Calu3 (cell line): ENCODE results near the gene SLC33A1. TPM values are rescaled to one million over a fixed set of nuclear protein-coding genes. Genes with fewer than 3 reads are reported as not detected.
A peak's percentile ranks its signal among the peaks of the same experiment; 100 is the strongest.

Experiments used
- Bru-seq: library from RNA; stranded (reverse); fragments of 400-500 nt; gene quantifications from one replicate; lab custom pipeline; 2021; lab: Mats Ljungman, UMichigan
- BruChase-seq, 2 experiments: library from RNA; stranded (reverse); fragments of 400-500 nt; gene quantifications; one replicate each; lab custom pipeline; 2021; lab: Mats Ljungman, UMichigan
- BruUV-seq: library from RNA; stranded (reverse); fragments of 400-500 nt; replicated peaks from 2 replicates; lab custom pipeline; 2021; lab: Mats Ljungman, UMichigan
- CTCF ChIA-PET: fragments of 300-600 bp; sonication (Branson Sonifier 250); formaldehyde crosslinking; loops from one replicate; lab custom pipeline; 2022; ENCODE audit warnings: antibody characterized with exemption; lab: Charles Lee
- DNase-seq: peaks from one replicate; pipeline ENCODE4 v3.0.0; 2022
- H3K27ac Mint-ChIP-seq: one replicate; pipeline ENCODE4 v1.8.0; 2022; ENCODE audit warnings: mixed read lengths; ENCODE audit not compliant: unreplicated experiment
- H3K27me3 Mint-ChIP-seq: one replicate; pipeline ENCODE4 v1.8.0; 2022; ENCODE audit warnings: mixed read lengths; ENCODE audit not compliant: unreplicated experiment
- H3K36me3 Mint-ChIP-seq: one replicate; pipeline ENCODE4 v1.8.0; 2022; ENCODE audit warnings: mild to moderate bottlenecking, moderate library complexity, mixed read lengths; ENCODE audit not compliant: insufficient read depth, unreplicated experiment
- H3K4me1 Mint-ChIP-seq: one replicate; pipeline ENCODE4 v1.8.0; 2022; ENCODE audit warnings: mild to moderate bottlenecking, low read depth, mixed read lengths; ENCODE audit not compliant: unreplicated experiment
- H3K4me3 Mint-ChIP-seq: one replicate; pipeline ENCODE4 v1.8.0; 2022; ENCODE audit warnings: mild to moderate bottlenecking, low read depth, moderate library complexity, mixed read lengths; ENCODE audit not compliant: unreplicated experiment
- H3K9me3 Mint-ChIP-seq: one replicate; pipeline ENCODE4 v1.8.0; 2022; ENCODE audit warnings: low read depth, mixed read lengths; ENCODE audit not compliant: unreplicated experiment
- CTCF ChIP-seq: fragments of 200-600 bp; IDR thresholded peaks from one replicate; pipeline ENCODE4 v1.8.0; 2022; ENCODE audit warnings: antibody characterized with exemption; ENCODE audit not compliant: unreplicated experiment
- intact Hi-C: fragments of 100-400 bp; cut with micrococcal nuclease; formaldehyde crosslinking; loops from one replicate; pipeline ENCODE4 v1.10.0; 2022; ENCODE audit not compliant: unreplicated experiment
- long read RNA-seq: library from polyadenylated mRNA; stranded (forward); transcript quantifications from one replicate; pipeline ENCODE4 v2.0.0, GENCODE V29; 2022
- total RNA-seq: library from RNA; stranded (reverse); gene quantifications from 2 replicates; pipeline ENCODE4 v1.2.3, GENCODE V29; 2022

Gene SLC33A1
- 61.6 and 72.0 TPM in 2 replicates for total RNA-seq
- Bru-seq, nascent RNA = percentile 84 among the genes with signal in this experiment
- BruChase-seq, experiment 1, labeled RNA remaining after a 6-hour chase = percentile 97 among the genes with signal in this experiment
- percentile 93 among the genes with signal in this experiment for BruChase-seq, experiment 2, labeled RNA remaining after a 2-hour chase
- long read RNA-seq, full-length matches to known transcripts = 72 of 86 reads
- long read RNA-seq, partial matches to known transcripts = 1 of 86 reads
- long read RNA-seq, other reads (novel, unspliced or antisense) = 13 of 86 reads

GRCh38 chr3:155854141-155854940 lies at the start of gene SLC33A1:
Gene SLC33A1 (minus strand): TSS chr3:155854427. CDS start chr3:155853997, 430 bp downstream.
- Mint-ChIP-seq H3K9me3 (no peaks in the 10 kb centered on the region), H3K36me3 (peaks cover 55% of the 10 kb centered on the region), H3K4me1 (peaks cover 16% of the 10 kb centered on the region), H3K4me3 (peak within 1 kb of the TSS; percentile 99), H3K27me3 (no peaks in the 10 kb centered on the region), H3K27ac (peak within 1 kb of the TSS; percentile 99)
- no peak for TF ChIP-seq CTCF
- intact Hi-C loops = loop anchor here (1.0 to 10.0 kb wide), 3 partner anchors 15 to 470 kb away; no protein-coding TSS in a partner anchor
- no TSS peak for BruUV-seq
- peak; percentile 100 for DNase-seq
- CTCF ChIA-PET = interaction anchor here (0.8 to 3.5 kb wide), 5 partner anchors 12 to 116 kb away, joined by 3 to 23 read pairs (median 5); partner anchors contain the start of genes C3orf33 and GMPS

GRCh38 chr3:155895379-155895900 lies 41.2 kb upstream of the SLC33A1 start:
- no TSS peak for BruUV-seq
- TF ChIP-seq CTCF = no peak
- Mint-ChIP-seq H3K27ac (no peak overlapping the region), H3K36me3 (peaks cover 50% of the 10 kb centered on the region), H3K4me3 (no peak overlapping the region), H3K4me1 (peaks cover 7% of the 10 kb centered on the region), H3K27me3 (no peaks in the 10 kb centered on the region), H3K9me3 (no peaks in the 10 kb centered on the region)
- intact Hi-C loops = no loop called here
- DNase-seq = no peak
- CTCF ChIA-PET = no interaction called here

GRCh38 chr3:155891321-155891720 lies 37.1 kb upstream of the SLC33A1 start:
- Mint-ChIP-seq H3K4me3 (no peak overlapping the region), H3K27ac (no peak overlapping the region), H3K9me3 (no peaks in the 10 kb centered on the region), H3K36me3 (peaks cover 28% of the 10 kb centered on the region), H3K27me3 (no peaks in the 10 kb centered on the region), H3K4me1 (peaks cover 42% of the 10 kb centered on the region)
- intact Hi-C loops = loop anchor here (2.0 kb wide), 1 partner anchor 41 kb away; no protein-coding TSS in a partner anchor
- CTCF ChIA-PET = interaction anchor here (0.7 kb wide), 2 partner anchors 50 to 345 kb away, joined by 4 to 7 read pairs; no protein-coding TSS in a partner anchor
- no peak for TF ChIP-seq CTCF
- no TSS peak for BruUV-seq
- no peak for DNase-seq

GRCh38 chr3:155890671-155891190 lies 36.5 kb upstream of the SLC33A1 start:
- H3K27ac Mint-ChIP-seq = no peak overlapping the region
- H3K4me1 Mint-ChIP-seq = peaks cover 42% of the 10 kb centered on the region
- H3K36me3 Mint-ChIP-seq = peaks cover 25% of the 10 kb centered on the region
- H3K4me3 Mint-ChIP-seq = no peak overlapping the region
- H3K27me3 Mint-ChIP-seq = no peaks in the 10 kb centered on the region
- DNase-seq = no peak
- no peaks in the 10 kb centered on the region for H3K9me3 Mint-ChIP-seq
- no TSS peak for BruUV-seq
- CTCF ChIA-PET = no interaction called here
- TF ChIP-seq CTCF = no peak
- intact Hi-C loops = loop anchor here (2.0 kb wide), 1 partner anchor 40 kb away; no protein-coding TSS in a partner anchor
